PFSK-1 (cell line): ENCODE measurements around the gene CAMK4.

Experiments
- POLR2AphosphoS5 ChIP-seq: IDR thresholded peaks from 2 replicates; pipeline ENCODE4 v1.6.1; 2012; ENCODE audit warnings: low read depth, mild to moderate bottlenecking, control low read depth, low read length, moderate library complexity
- TAF1 ChIP-seq: IDR thresholded peaks from 2 replicates; pipeline ENCODE4 v1.6.1; 2012; ENCODE audit warnings: low read length, control low read depth, borderline replicate concordance; ENCODE audit not compliant: insufficient read depth

DNA sequence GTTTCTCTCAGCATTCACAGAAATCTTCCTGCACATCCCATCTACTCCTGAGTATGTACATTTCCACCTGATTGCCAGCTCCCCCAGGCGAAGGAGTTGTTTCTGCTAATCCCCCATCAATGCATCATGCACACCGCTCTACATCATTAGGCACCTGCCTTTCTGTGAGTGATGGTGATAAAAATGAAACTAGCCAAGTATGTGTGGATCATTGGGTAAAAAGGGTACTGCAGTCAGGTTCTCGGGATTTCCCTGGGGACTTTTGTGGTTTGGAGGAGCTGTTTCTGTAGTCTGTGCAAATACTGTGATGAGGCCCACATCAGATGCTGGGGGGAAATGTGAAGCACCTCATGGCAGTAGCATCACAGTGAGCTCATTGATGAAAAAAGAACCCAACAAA lies 30.4 kb downstream of the CAMK4 start:
- TF ChIP-seq TAF1 = no peak
- TF ChIP-seq POLR2AphosphoS5 = no peak
